Measurements from ENCODE around the gene CNIH4.

CNIH4 gene

GRCh38 chr1:224353975-224354925, 2.4 kb upstream of the CNIH4 start:
- no peak for DNase-seq (ENCODE audit: low read depth, low spot score)
- in situ Hi-C loops (cut with HindIII; ENCODE audit: low sequenced_read_pairs), result no loop called here
- TF ChIP-seq, protein P1, sequence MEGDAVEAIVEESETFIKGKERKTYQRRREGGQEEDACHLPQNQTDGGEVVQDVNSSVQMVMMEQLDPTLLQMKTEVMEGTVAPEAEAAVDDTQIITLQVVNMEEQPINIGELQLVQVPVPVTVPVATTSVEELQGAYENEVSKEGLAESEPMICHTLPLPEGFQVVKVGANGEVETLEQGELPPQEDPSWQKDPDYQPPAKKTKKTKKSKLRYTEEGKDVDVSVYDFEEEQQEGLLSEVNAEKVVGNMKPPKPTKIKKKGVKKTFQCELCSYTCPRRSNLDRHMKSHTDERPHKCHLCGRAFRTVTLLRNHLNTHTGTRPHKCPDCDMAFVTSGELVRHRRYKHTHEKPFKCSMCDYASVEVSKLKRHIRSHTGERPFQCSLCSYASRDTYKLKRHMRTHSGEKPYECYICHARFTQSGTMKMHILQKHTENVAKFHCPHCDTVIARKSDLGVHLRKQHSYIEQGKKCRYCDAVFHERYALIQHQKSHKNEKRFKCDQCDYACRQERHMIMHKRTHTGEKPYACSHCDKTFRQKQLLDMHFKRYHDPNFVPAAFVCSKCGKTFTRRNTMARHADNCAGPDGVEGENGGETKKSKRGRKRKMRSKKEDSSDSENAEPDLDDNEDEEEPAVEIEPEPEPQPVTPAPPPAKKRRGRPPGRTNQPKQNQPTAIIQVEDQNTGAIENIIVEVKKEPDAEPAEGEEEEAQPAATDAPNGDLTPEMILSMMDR (IDR thresholded peaks at IDR 0.05; ENCODE audit: low read depth, low read length), result no peak

DNA sequence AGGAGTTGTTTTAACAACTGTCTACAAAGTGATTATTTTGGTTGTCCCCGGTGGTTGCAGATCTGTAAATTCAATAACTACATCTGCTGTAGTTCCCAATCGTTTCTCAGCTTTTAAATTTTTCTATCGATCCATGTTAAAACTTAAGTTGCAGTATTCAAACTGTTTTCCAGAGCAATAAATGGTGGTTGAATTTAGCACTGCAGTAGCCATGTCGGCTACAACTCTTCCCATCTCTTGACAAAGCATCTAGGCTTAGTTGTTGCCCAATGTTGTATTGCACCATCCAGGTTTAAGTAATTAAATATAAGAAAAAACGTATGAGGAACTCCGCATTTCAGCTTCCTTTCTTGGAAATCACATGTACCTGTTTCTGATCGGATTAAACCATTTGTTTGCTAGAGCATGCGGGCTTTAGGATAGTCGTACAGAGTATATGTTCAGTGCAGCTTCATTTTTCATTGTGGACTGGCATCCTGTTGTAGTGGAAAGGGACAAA, 996 bp downstream of the CNIH4 start:
- no peak for DNase-seq (ENCODE audit: low read depth, low spot score)
- TF ChIP-seq, protein P1 (IDR thresholded peaks at IDR 0.05; ENCODE audit: low read depth, low read length), result no peak
- in situ Hi-C loops (cut with HindIII; ENCODE audit: low sequenced_read_pairs), result no loop called here
- peak overlapping the region; percentile 76 for H3K4me3 ChIP-seq (ENCODE audit: low read depth, low read length)

More at GRCh38 chr1:224353975-224354925, 2.4 kb upstream of the CNIH4 start:
- H3K4me3 ChIP-seq (ENCODE audit: low read depth, low read length), result no peak overlapping the region

- TF ChIP-seq, protein P1 (IDR thresholded peaks at IDR 0.05; ENCODE audit: low read depth, low read length), result no peak
- DNase-seq (ENCODE audit: low read depth, low spot score), result no peak
- H3K4me3 ChIP-seq (ENCODE audit: low read depth, low read length), result peak overlapping the region; percentile 76
- in situ Hi-C loops (cut with HindIII; ENCODE audit: low sequenced_read_pairs), result no loop called here
Measured at GRCh38 chr1:224358237-224358636, 1.6 kb downstream of the CNIH4 start.

DNA sequence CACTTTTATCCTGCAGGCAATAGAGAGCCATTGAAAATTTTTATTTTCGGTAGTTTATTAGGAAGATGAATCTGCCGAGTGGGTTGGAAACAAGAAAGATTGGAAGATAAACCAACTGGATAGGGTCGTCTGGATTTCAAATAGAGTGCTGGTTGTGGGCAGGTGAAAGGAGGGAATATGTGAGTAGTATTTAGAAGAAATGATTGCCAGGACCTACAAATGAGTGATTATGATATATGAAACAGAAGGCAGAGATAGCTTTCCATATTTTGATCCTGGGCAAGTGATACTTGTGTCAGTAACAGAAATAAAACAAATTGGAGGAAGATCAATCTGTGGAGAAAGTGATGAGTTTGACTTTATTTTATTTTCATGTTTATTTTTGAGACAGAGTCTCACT, 2.5 kb downstream of the CNIH4 start:
- TF ChIP-seq, protein P1 (IDR thresholded peaks at IDR 0.05; ENCODE audit: low read depth, low read length), result no peak
- DNase-seq (ENCODE audit: low read depth, low spot score), result no peak
- H3K4me3 ChIP-seq (ENCODE audit: low read depth, low read length), result no peak overlapping the region
- in situ Hi-C loops (cut with HindIII; ENCODE audit: low sequenced_read_pairs), result no loop called here

DNA sequence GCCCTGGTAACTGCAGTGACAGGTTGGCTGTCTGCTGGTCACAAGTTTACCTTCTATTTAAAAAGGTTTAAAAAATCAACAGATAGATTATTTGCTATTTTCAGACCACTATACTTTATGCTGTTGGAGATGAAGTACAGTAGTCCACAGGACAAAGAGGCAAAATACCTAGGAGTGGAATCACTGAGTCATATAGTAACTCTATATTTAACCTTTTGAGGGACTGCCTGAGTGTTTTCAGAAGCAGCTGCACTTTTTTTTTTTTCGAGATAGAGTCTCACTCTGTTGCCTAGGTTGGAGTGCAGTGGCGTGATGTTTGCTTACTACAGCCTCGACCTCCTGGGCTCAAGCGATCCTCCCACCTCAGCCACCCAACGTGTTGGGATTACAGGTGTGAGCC, 11.7 kb downstream of the CNIH4 start:
- TF ChIP-seq, protein P1 (IDR thresholded peaks at IDR 0.05; ENCODE audit: low read depth, low read length), result no peak
- in situ Hi-C loops (cut with HindIII; ENCODE audit: low sequenced_read_pairs), result no loop called here
- DNase-seq (ENCODE audit: low read depth, low spot score), result no peak
- no peak overlapping the region for H3K4me3 ChIP-seq (ENCODE audit: low read depth, low read length)

DNA sequence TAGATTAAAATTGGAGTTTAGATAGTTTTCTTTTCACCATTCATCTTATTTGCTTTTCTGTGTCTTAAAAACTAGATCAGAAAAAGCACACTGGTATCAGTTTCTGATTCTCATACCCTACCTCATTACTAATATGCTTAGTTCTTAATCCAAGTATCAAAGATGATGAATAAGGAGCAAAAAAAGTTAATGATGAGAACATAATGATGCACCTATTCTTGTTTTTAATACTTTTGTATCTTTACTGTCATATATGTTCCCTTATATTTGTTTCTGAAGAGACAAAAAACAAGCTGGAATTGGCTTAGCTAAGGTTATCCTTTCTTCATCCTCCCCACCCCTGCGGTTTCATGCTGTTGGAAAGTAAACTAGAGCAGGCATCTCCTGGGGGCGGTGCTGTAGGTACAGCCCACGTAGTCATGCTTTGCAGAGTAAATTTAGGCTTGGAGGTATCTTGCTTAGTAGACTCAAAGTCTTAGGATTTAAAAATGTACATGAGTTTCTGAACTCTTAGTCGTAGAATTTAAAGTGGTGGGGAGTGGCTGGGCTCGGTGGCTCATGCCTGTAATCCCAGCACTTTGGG, 16.4 kb downstream of the CNIH4 start:
- in situ Hi-C loops (cut with HindIII; ENCODE audit: low sequenced_read_pairs), result loop anchor here (10.0 kb wide), 1 partner anchor 52 kb away; no protein-coding TSS in a partner anchor

More for the DNA sequence above, 16.4 kb downstream of the CNIH4 start:
- H3K4me3 ChIP-seq (ENCODE audit: low read depth, low read length), result no peak overlapping the region
- TF ChIP-seq, protein P1 (IDR thresholded peaks at IDR 0.05; ENCODE audit: low read depth, low read length), result no peak
- no peak for DNase-seq (ENCODE audit: low read depth, low spot score)
